Middle frontal gyrus (tissue), 1 donor: Measurements from ENCODE around the gene ZNF394.

Source experiments
- DNase-seq: peaks from one replicate; pipeline ENCODE4 v3.0.0-alpha.2; 2015; ENCODE audit warnings: low spot score; ENCODE audit errors: extremely low spot score

ZNF394 gene

DNA sequence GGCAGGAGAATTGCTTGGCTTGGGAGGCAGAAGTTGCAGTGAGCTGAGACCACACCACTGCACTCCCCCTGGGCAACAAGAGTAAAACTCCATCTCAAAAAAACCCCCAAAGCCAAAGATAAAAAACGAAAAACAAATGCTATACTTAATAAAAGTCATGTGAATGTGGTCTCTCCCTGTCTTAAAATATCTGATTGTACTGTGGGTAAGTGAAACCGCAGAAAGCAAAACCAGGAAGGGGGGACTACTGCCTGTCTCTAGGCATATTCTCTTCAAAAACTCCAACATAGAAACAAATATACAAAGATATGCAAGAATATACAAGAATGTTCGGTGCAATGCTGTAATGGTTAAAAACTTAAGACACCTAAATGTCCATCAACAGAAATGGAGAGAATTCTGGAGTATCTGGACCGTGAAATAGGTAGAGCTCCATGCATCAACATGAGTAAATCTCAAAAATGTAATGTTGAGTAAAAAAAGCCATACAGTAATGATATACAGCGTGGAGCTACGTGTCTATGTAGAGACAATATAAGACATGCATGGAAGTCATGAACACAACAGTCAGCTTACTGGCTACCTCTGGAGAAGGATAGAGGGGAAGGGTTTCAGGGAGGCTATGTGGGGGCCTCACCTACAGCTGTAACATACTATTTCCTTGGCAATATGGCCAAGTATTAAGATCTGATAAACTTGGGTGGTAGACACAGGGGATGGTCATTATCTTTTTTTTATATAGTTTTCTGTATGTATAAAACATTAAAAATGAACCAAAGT is 2.1 kb downstream of the ZNF394 start:
- DNase-seq, result no peak

- no peak for DNase-seq
Measured at GRCh38 chr7:99493823-99494222, 6.3 kb downstream of the ZNF394 start.

DNA sequence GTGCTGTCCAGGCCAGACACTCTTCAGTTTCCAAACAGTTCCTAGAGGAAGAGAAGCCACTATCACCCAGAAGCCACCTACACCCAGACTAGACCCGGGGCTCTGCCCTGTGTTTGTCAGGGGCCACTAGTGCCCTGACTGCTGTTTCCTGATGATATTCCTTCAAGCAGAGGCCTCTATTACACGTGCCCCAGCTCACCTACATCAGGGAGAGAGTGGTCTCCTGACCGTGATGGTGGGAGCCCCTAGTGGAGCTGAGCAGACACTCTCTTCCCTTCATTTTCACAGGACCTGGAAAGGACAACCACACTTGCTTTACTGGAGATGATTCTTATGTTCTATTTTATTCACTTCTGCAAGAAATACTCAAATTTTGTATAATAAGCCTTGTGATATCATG is 9.2 kb downstream of the ZNF394 start:
- no peak for DNase-seq

DNA sequence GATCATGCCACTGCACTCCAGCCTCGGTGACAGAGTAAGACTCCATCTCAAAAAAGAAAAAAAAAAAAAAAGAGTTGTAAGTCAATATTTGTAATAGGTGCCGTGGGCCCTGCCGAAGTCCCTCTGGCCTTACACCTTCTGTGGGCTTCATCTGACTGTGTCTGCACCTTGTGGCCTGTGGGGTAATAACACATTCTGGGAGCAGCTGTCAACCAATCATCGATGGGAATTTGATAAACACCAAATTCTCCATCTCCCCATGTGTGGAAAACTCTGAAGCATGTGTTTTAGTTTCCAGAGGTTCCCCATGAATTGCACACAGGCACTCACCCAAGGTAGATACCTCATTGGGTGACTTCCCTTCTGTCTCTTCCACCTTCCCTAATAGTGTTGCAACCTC is 10.8 kb downstream of the ZNF394 start:
- no peak for DNase-seq

- no peak for DNase-seq
Measured at GRCh38 chr7:99485094-99485493, 15.0 kb downstream of the ZNF394 start.

GRCh38 chr7:99478464-99479440 is 21.3 kb downstream of the ZNF394 start:
- DNase-seq, result no peak

- DNase-seq, result no peak
Measured at GRCh38 chr7:99476107-99476506, 24.0 kb downstream of the ZNF394 start.

DNA sequence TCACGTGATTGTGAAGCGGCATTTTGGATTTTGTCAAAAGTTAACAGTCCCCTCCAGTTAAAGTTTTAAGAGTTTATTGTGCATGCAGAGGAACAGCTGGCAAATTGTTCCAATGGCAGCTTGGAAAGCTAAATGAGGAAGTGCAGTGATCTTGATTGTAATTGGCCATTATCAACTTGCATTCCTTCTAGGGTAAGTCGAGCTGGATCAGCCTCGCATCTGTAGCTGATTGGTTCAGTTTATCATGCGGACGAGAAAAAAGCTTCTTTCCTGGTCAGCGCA is 26.8 kb downstream of the ZNF394 start:
- DNase-seq, result no peak

GRCh38 chr7:99472561-99473314 is 27.3 kb downstream of the ZNF394 start, which contains the start of gene ZNF789:
ZNF789 (plus strand) TSS chr7:99472890; CDS start chr7:99476457, 3,567 bp downstream.
- peak; percentile 97 for DNase-seq

DNA sequence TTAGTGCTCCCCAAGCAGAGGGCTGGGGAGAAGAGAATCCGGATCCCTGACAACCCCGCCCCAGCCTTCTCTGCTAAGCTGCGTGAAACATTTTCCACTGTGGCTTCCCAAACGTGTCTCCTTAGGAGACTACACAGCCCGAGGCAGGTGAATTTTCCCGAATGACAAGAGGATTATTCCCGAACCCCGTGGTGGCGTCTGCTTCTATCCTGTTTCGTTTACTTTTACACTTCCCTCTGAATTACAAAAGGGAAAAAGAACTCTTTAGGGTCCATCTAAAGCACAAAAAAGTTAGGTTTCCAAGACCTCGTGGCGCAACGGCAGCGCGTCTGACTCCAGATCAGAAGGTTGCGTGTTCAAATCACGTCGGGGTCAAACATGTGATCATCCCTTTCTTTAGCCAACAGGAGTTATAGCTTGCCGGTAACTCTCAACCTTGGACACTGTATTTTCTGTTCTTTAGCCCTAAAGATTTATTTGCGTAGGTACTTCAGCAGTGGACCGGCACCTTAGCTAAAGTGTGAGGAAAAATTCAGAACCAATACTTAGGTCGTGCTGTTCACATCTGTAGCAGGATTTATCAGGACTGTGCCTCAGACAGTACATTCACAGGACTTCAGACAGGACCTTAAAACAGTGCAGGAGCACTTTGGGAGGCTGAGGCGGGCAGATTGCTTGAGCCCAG is 30.6 kb downstream of the ZNF394 start:
- no peak for DNase-seq

DNA sequence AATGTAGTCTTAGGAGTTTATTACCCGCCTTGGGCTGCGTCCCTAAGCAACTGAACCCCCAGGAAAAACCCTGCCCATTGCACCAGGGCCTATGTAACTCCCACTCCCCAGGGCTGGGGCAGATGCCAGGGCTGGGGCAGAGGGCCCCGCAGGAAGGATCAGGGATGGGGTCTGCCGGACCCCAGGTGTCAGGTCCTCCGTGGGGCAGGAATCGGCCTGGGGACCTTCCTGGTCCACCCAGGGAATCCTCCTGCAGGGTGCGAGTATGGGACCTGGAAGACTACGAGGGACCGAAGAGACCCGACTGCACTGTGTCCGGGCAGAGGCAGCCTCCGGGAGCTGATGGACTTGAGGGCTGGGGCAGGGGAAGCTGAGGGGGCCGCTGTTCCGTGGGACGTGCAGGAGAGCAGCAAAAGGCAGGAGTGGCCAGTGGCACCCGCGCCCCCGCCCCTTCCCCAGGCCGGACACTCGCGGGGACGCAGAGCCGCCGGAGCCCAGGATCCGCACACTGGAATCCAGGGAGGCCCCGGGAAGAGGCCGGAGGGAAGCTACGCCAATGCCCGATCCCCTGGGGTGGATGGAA is 31.7 kb downstream of the ZNF394 start:
- no peak for DNase-seq

DNA sequence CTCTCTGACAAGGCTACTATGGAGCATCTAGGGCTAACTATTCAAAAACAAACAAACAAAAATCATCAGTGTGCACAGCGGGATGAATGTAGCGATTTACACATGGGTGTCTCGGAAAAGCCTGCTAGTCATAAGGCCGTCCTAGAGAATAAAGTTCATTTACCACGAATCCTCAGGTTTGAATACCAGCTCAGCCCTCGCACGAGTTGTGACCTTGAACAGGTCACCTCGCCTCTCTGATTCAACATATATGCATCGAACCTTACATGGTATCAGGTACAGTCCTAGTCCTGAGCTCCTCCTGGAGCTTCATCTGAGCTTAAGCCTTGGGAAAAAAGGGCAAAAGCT is 34.7 kb downstream of the ZNF394 start:
- DNase-seq, result no peak

GRCh38 chr7:99461221-99461620 is 38.9 kb downstream of the ZNF394 start:
- DNase-seq, result no peak

- DNase-seq, result no peak
Measured at GRCh38 chr7:99460651-99461050, 39.4 kb downstream of the ZNF394 start.

- DNase-seq, result no peak
Measured at GRCh38 chr7:99459087-99459486, 41.0 kb downstream of the ZNF394 start.

DNA sequence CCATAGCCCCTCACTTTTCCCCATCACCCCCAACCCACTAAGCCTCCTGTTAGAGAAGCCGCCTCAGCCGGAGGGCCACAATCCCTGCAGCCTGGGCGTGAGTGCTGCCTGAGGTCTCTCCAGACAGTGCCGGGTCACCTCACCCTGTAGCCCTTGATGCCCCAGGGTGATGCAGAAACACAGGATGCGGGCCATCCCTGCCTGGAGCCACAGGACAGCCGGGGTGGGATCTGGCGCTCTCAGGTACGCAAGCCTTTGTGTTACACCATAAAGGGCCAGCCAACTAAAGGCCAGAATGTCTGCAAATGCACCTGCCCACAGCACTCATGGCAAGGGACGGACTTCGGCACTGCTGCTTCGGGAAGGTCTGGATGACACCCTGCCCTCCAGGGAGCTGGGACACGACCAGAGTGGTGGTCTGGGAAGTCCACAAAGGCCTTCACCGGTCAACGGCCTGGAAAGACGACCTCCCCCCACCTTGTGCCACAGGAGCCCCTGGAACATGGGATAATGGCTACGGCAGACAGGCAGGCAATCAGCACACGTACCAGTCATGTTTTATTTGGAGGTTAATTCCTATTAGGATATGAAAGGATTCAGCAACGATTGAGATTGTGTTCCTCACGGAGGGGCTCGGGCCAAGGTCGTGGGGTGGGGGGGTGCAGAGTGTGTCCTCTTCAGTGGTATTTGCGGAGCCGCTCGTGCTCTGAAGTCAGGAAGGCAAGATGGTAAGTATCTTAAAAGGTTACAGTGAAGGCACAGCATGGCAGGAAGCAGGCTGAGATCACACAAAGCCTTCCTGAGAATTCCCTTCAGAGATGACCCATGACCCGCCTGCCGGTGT is 42.2 kb downstream of the ZNF394 start:
- DNase-seq, result no peak

DNA sequence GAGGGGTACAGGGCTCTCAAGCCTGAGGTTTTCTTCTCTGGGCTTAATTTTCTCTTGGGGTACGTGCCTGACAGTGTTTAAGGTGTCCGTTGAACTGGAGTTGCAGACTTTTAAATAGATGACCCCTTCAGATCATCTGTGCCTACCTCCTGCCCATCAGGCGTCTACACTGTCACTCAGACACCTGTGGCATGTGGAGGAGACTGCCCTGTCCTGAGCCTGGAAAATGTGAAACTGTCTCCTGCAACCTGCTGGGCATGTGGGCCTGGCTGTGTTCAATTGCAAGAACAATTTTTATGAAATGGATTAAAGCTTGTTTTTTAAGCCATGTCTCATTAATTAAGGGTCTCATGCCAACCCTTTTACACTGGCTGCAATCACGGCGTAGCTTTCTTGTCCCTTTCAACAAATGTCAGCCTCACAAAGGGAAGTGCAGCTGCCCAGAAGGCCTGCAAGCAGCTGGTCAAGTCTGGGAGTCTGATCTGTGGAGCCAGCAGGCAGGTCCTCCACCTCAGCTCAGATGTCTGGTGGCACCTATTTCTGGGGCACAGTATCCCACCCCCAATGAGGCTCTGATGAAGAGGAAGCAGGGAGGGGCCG is 42.9 kb downstream of the ZNF394 start:
- no peak for DNase-seq

- no peak for DNase-seq
Measured at GRCh38 chr7:99456288-99456687, 43.8 kb downstream of the ZNF394 start.

DNA sequence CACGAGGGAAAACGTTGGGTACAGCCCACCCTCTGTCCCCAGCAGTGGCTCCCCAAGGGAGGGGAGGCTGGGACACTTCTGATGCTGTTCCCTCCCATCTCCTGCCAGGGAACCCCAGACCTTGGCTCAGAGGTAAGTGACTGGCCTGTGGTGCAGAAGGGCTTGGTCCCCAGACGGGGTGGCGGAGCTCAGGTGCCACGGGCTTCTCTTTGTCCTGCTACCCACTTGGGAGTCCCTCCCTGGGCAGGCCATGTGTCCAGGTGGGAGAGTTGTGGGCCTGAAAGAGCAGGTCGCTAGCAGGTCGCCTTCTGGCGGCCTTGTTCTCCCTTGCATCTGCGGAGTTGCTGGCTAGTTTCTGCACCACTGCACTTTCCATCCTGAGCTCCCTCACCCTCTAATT is 44.2 kb downstream of the ZNF394 start:
- no peak for DNase-seq

GRCh38 chr7:99453105-99453504 is 47.0 kb downstream of the ZNF394 start:
- no peak for DNase-seq
